Mammary epithelial cell (primary cell): ENCODE measurements around the gene REL.
"Not testable (repeated sequence)": the region's sequence is repeated elsewhere in the genome, so short reads cannot be mapped to it uniquely, and the experiment has no call there.

Experiments
- CTCF ChIP-seq, 2 donors: IDR thresholded peaks in 1 of 2; conservative IDR thresholded peaks in 1 of 2; 2 replicates each; pipeline ENCODE4 v1.5.1; 2011 to 2012; ENCODE audit warnings: inconsistent platforms in 2 of 2, low read length in 2 of 2, mild to moderate bottlenecking in 2 of 2, control low read depth in 1 of 2, low read depth in 1 of 2; ENCODE audit not compliant: insufficient read depth in 1 of 2; ENCODE audit errors: extremely low read depth in 1 of 2
- EZH2 ChIP-seq: IDR thresholded peaks from 2 replicates; pipeline ENCODE4 v1.6.1; 2012; ENCODE audit warnings: low read length, inconsistent platforms, borderline replicate concordance

GRCh38 chr2:60889581-60890392, 8.4 kb downstream of the REL start:
- TF ChIP-seq CTCF (conservative IDR thresholded peaks at IDR 0.05 in 1 of 2, IDR thresholded peaks at IDR 0.05 in 1 of 2; ENCODE audit: extremely low read depth in 1 of 2, insufficient read depth in 1 of 2, low read depth in 1 of 2, low read length in 2 of 2); EZH2: not testable (repeated sequence)
